Left lobe of liver (tissue), 2 donors: Measurements from ENCODE around the gene STARD3. TPM values are rescaled to one million over a fixed set of nuclear protein-coding genes. Genes with fewer than 3 reads are reported as not detected.
A peak's percentile ranks its signal among the peaks of the same experiment; 100 is the strongest.

Experiments used
- ATAC-seq: fragments of 200-7000 bp; cut with Tn5 transposase; one replicate; pipeline ENCODE4 v1.9.1; 2020; ENCODE audit warnings: mild to moderate bottlenecking, moderate library complexity
- DNase-seq: peaks from one replicate; pipeline ENCODE4 v3.0.0-alpha.2; 2020; ENCODE audit warnings: low spot score
- total RNA-seq: library from RNA; stranded (reverse); gene quantifications from one replicate; pipeline ENCODE4 v1.2.1, GENCODE V29; 2021
- donor health status: DM: no; HTN: no; CAD: no; lungs with moderate emphysema.
- donor health status: DM: no; HTN: yes; CAD: no.

The STARD3 gene
- total RNA-seq, 1 donor from 2014 or later = 27.3 TPM

DNA sequence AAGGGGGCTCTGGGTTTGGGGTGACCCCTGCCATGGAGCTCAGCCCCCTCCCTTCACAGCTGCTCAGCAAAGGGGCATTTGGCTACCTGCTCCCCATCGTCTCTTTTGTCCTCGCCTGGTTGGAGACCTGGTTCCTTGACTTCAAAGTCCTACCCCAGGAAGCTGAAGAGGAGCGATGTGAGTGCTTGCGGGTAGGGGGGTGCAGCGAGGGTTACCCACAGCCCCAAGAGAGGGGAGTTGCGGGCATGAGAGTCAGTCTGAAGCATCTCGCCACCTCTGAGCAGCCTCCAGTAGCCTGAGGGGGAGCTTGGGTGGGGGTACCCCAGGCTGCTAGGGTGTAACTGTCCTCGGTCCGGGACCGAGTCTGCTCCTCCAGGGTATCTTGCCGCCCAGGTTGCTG lies 21.4 kb downstream of the STARD3 start:
- ATAC-seq (no peak), DNase-seq (no peak)

DNA sequence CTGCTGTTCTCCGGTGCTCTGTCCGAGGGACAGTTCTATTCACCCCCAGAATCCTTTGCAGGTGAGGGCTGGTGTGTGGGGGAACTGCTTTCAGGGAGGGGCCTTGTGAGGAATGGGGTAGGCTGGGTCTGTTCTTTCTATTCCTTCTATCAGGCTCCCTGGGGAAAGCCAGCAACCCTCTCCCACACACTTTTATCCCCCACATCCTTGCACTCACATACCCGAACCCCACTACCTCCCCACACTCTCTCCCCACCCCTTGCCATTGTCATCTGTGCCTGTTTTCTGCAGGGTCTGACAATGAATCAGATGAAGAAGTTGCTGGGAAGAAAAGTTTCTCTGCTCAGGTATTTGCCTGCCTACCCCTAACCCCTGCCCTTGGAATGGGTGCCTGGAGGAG lies 21.8 kb downstream of the STARD3 start:
- DNase-seq = no peak
- ATAC-seq = no peak

DNA sequence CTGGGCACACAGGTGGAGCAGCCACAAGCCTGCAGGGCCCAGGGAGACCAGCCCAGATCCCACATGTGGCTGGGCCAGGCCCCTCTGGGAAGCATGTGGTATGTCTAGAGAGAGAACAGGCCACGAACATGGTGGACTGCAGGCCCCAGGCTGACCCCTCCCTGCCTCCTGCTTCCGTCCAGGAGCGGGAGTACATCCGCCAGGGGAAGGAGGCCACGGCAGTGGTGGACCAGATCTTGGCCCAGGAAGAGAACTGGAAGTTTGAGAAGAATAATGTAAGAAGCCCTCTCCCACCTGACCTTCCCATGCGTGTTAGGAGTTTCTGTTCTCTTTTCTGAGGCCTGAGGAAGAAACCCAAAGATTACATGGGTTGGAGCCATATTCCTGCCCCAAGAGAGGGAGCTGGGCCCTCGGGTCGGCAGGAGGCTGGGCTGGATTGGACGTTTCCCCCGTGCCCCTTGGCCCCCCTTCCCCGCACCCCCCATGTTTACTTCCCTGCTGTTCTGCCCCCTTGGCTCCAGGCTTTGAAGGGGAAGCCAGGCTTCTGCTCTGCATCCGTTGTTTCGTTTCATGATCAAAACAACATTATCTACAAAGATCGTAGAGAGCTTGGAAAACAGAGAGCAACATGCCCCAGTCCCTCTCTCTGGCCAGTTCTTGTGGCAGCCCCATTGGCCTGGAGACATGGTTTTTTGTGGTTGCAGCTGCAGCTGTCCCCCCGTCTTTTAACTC lies 22.5 kb downstream of the STARD3 start:
- ATAC-seq = peak; percentile 20
- no peak for DNase-seq

DNA sequence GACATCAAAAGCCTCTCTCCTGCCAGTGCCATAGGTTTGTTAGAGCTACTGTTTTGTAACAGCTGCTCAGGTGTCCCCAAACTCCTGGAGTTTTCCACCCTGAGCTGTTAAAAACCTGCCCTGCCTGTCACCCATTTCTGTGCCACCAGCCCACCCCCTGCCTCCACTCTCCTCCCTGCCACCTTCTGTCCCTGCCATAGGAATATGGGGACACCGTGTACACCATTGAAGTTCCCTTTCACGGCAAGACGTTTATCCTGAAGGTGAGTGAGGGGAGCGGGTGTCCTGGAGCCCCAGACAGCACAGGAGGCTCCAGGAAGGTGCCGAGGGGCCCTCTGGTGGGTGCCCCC lies 23.0 kb downstream of the STARD3 start:
- DNase-seq (no peak), ATAC-seq (no peak)

DNA sequence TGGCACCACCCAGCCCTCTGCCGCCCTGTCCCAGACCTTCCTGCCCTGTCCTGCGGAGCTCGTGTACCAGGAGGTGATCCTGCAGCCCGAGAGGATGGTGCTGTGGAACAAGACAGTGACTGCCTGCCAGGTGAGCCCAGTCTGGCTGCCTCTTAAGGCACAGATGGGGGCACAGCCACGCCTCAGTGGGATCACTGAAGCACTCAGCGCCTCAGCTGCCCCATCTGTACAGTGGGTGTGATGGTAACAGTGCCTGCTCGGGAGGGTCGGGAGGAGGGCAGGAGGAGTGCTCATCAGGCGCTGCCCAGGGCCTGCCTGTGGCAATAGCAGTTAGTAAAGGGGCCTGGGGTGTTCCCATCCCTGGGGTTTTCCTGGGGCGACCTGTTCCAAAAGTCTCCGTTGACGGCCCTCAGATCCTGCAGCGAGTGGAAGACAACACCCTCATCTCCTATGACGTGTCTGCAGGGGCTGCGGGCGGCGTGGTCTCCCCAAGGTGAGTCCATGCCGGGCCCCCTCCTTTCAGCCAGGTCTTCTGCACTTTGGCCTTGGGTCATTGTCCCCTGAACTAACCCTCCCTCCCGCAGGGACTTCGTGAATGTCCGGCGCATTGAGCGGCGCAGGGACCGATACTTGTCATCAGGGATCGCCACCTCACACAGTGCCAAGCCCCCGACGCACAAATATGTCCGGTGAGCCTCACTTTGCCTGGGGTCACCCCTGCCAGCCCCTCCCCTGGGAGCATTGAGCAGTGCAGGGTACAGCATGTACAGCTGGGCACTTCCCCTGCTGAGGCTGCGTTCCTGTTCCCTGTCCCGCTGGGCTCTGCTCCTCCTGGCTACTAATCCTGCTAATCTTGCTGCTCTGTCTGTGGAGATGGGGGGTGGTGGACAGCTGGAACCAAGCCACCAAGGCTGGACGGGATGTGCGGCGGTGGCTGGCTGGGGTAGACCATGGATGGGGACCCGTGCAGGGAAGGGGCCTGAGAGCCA lies 23.7 kb downstream of the STARD3 start:
- peak; percentile 8 for ATAC-seq
- DNase-seq = no peak

DNA sequence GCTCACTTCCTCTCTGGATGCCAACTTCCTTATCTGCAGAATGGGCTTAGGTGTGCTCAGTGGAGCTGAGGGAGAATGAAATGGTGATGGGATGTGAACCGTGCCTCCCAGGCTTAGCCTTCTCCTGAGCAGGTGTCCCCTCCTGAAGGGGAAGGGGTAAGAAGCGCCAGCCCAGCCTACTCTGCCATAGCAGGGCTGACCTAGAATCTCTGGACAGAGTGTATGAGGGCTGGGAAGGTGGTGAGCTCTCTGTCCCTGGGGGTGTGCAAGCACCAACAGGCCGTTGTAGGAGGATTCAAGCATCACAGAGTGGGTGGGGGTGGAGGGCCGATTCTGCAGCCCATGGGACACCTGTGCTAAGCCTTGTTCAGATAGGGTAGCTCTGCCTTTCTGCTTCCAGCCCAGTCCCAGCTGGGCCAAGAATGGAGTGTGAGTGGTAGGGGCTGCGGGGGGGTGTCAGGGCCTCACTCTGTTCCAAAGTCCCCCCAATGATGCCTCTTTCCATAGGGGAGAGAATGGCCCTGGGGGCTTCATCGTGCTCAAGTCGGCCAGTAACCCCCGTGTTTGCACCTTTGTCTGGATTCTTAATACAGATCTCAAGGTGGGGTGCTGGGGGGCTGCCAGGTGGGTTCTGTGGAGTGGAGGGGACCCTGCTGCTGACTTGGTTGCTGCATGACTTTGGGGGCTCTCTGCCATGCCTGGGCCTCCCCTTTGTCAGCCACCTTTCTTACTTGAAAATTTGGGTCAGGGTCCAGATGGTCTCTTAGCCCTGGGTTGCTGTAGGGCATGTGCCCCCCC lies 25.0 kb downstream of the STARD3 start:
- DNase-seq (no peak), ATAC-seq (no peak)

DNA sequence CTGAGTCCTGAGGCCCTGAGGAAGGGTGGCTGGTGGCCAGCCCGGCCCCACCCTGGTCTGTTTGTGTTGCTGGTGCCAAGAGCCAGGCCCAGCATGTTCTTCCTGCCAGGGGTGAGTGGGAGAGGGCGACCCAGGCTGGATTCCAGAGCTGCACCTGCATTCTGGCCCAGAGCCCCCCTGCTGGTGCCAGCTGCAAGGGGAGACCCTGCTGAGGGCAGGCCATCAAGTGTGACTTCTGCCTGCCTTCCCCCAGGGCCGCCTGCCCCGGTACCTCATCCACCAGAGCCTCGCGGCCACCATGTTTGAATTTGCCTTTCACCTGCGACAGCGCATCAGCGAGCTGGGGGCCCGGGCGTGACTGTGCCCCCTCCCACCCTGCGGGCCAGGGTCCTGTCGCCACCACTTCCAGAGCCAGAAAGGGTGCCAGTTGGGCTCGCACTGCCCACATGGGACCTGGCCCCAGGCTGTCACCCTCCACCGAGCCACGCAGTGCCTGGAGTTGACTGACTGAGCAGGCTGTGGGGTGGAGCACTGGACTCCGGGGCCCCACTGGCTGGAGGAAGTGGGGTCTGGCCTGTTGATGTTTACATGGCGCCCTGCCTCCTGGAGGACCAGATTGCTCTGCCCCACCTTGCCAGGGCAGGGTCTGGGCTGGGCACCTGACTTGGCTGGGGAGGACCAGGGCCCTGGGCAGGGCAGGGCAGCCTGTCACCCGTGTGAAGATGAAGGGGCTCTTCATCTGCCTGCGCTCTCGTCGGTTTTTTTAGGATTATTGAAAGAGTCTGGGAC lies 25.8 kb downstream of the STARD3 start:
- DNase-seq = no peak
- ATAC-seq = no peak

DNA sequence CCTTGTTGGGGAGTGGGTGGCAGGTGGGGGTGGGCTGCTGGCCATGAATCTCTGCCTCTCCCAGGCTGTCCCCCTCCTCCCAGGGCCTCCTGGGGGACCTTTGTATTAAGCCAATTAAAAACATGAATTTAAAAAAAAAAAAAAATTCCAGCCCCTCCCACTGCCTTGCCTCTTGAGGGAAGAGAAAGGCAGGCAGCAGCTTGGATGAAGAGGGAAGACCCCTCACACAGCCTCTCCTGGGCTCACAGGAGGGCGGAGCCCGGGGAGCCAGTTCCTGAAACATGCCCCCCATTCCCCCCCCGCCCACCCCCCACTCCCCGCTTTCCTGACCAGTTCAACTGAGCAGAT lies 26.4 kb downstream of the STARD3 start:
- no peak for ATAC-seq
- DNase-seq = no peak

DNA sequence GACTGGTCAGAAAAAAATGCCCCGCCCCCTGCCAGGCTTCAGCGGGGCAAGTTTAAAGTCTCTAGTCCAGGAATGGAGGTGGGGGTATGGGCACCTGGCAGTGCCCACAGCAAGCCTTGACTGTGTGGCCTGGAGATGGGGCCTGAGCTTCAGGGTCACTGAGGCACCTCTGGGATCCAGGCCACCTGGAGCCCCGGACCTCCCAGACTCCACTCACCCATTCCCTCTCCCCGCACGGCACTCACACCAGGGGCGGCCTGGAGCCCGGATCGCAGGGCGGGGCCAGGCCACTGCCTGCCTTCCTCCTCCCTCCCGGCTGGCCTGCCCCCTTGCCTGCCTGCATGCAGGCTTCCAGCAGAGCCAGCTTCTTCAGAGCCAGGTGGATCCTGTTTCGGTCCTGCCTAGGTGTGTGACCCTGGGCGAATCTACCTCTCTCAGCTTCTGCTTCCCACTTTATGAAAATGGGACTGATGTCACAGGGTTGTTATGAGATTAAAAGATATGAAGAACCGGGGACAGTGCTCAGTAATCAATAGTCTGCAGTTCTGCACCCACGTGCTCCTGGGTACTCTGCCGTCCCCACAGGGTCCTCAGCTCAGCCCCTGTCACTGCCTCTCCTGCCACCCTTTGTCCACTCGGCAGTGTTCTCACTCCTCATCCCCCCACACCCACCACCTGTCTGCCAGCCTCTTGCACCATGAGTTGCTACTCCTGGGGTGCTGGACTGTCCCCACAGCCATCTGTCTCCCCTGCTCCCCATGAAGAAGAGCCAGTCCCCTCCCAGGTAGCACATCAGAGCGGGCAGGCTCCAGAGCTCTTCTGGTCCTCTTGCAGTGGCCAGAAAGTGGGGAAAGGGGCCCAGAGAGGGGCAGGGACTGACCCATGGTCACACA lies 27.0 kb downstream of the STARD3 start:
- DNase-seq (peak; percentile 72), ATAC-seq (peak; percentile 37)

DNA sequence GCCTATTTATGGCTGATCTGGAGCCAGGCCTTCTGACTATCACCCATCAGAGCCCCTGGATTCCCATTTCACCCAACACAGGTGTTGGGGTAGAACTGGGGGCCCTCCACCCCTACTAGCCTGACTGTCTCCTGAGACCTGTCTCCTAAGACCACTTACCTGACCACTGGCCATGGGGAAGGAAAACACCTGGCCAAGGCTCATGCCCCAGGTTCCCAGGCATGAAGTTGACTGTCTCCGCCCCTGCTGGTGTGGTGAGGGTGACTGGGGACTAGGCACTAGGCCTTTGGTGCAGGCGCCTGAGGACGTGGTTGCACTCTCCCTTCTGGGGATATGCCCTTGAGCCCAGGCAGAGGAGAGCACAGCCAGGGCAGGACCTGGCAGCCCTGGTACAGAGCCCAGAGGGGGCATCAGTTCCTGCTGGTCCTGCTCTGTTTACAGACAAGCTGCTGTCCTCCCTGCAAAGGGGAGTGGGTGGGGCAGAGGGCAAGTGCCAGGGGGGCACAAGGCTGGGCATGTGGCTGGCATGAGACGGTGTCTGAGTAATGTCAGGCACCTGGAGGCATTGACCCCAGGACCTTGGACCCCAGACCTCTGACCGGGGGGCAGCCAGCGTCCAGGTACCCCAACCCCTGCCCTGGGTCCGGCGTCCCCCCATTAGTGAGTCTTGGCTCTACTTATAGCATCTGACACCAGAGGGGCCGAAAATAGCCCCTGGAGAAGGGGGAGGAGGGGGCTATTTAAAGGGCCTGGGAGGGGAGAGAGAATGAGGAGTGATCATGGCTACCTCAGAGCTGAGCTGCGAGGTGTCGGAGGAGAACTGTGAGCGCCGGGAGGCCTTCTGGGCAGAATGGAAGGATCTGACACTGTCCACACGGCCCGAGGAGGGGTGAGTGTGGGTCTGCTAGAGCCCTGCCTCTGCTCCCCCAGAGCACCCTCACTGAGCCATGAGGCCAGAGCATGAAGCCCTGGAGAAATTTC lies 27.9 kb downstream of the STARD3 start, which contains the start of gene TCAP:
TCAP (plus strand) TSS at position 769 of the 981 bp plus-strand sequence; CDS start at position 780, 11 bp downstream.
- no peak for ATAC-seq

DNA sequence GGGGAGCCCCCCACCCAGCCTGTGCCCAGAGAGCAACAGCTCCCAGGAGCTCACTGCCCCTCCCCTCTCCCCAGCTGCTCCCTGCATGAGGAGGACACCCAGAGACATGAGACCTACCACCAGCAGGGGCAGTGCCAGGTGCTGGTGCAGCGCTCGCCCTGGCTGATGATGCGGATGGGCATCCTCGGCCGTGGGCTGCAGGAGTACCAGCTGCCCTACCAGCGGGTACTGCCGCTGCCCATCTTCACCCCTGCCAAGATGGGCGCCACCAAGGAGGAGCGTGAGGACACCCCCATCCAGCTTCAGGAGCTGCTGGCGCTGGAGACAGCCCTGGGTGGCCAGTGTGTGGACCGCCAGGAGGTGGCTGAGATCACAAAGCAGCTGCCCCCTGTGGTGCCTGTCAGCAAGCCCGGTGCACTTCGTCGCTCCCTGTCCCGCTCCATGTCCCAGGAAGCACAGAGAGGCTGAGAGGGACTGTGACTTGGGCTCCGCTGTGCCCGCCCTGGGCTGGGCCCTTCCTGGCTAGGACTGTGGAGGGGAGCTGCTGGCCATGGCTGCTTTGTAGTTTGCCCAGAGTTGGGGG lies 28.8 kb downstream of the STARD3 start:
- ATAC-seq = peak; percentile 11
- no peak for DNase-seq

More for the DNA sequence above, 27.9 kb downstream of the STARD3 start, which contains the start of gene TCAP:
- DNase-seq = no peak

DNA sequence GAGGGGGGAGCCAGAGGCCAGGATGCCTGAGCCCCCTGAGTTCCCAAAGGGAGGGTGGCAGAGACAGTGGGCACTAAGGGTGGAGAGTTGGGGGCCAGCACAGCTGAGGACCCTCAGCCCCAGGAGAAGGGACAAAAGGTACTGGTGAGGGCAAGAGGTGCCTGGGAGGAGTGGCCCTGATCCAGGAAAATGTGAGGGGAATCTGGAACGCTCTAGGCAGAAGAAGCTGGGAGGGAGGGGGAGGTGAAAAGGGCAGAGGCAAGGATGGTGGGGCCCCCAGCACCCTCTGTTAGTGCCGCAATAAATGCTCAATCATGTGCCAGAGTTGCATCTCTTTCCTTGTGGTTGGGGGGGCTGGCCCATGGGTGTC lies 29.3 kb downstream of the STARD3 start:
- ATAC-seq (no peak), DNase-seq (no peak)

DNA sequence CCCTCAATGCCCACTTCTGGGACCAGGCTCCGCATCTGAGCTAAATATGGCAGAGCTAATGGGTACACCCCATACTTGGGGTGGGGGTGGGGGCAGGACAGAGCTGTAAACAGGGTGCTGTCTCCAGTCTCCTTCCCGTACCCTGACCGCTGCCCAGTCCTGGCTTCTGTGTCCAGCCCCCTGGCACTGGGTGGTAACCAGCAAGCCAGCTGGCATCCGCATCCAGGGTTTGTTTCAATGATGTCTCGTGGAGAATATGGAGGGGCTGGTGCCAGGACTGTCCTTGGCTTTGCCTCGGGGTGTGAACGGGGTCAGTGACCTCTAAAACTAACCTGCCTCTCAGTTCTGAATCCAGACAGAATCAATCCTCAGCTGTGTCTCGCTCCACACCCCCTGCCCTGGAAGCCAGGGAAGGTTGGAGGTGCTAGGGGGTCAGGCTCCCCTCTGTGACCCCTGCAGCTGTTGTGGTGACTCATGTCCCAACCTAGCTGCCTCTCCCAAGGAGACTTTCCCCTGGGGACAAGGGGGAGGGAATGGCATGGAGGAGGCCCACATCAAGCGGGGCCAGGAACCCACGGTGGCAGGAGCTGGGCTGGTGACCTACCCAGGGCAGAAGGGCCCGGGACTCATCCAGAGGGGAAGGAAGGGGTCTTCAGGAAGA lies 29.8 kb downstream of the STARD3 start:
- ATAC-seq (peak; percentile 77), DNase-seq (peak; percentile 95)

DNA sequence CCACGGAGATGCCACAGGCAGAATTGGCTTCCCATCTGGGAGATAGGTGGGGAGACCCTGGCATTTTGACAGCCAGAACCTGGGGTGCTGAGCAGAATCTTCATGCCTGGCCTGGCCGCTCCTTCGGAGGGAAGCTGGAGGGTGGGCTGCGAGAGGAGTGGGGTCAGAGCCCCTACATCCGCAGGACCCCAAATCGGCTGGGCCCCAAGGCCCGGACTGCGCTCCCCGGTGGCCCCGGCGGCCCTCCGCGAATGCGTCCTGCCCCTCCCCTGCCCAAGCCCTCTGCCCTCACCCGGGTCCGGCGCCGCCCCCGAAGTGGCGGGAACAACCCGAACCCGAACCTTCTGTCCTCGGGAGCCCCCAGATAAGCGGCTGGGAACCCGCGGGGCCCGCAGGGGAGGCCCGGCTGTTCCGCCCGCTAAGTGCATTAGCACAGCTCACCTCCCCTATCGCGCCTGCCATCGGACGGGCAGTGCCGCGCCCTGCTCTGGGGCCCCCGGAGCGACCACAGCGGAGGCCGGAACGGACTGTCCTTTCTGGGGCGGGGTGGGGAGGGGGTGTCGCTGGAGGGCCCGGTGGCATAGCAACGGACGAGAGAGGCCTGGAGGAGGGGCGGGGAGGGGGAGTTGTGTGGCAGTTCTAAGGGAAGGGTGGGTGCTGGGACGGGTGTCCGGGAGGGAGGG lies 30.5 kb downstream of the STARD3 start:
- no peak for DNase-seq
- ATAC-seq = peak; percentile 11

DNA sequence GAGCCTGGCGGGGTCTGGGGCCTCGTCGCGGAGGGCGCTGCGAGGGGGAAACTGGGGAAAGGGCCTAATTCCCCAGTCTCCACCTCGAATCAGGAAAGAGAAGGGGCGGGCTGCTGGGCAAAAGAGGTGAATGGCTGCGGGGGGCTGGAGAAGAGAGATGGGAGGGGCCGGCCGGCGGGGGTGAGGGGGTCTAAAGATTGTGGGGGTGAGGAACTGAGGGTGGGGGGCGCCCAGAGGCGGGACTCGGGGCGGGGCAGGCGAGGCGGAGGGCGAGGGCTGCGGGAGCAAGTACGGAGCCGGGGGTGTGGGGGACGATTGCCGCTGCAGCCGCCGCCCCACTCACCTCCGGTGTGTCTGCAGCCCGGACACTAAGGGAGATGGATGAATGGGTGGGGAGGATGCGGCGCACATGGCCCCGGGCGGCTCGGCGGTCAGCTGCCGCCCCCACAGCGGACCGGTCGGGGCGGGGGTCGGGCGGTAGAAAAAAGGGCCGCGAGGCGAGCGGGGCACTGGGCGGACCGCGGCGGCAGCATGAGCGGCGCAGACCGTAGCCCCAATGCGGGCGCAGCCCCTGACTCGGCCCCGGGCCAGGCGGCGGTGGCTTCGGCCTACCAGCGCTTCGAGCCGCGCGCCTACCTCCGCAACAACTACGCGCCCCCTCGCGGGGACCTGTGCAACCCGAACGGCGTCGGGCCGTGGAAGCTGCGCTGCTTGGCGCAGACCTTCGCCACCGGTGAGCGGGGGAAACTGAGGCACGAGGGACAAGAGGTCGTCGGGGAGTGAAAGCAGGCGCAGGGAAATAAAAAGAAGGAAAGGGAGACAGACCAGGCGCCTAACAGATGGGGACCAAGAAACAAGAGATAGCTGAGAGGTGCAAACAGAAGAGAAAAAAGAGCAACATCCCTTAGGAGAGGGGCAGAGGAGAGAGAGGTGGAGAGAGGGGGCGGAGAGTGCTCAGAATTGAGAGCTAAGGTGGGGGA lies 31.3 kb downstream of the STARD3 start, which contains the start of gene PNMT:
PNMT (plus strand) TSS at position 509 of the 980 bp plus-strand sequence; CDS start at position 532, 23 bp downstream.
- peak; percentile 33 for ATAC-seq

More for the DNA sequence above, 31.3 kb downstream of the STARD3 start, which contains the start of gene PNMT:
- peak; percentile 66 for DNase-seq
